IMR-90 (cell line): ENCODE measurements around the gene PODXL2. TPM values are rescaled to one million over a fixed set of nuclear protein-coding genes. Genes with fewer than 3 reads are reported as not detected.

Experiments
- CEBPB ChIP-seq: IDR thresholded peaks from 2 replicates; pipeline ENCODE4 v1.6.1; 2012; ENCODE audit warnings: low read depth, low read length, improper control_type of control experiment
- RCOR1 ChIP-seq: IDR thresholded peaks from 2 replicates; pipeline ENCODE4 v1.6.1; 2012; ENCODE audit warnings: mild to moderate bottlenecking, low read length, improper control_type of control experiment; ENCODE audit not compliant: insufficient replicate concordance
- polyA plus RNA-seq, 3 experiments: library from polyadenylated mRNA; depleted of rRNA; stranded (reverse); fragments of >200 nt; gene quantifications; 2 replicates each; pipeline ENCODE4 v1.2.3, GENCODE V29; 2012; ENCODE audit warnings: low replicate concordance in 1 of 3
- total RNA-seq: library from RNA; depleted of rRNA; stranded (reverse); fragments of >200 nt; gene quantifications from 2 replicates; pipeline ENCODE4 v1.2.3, GENCODE V29; 2012
- TF ChIP-seq, protein P1 (sequence below): conservative IDR thresholded peaks from 2 replicates; pipeline ENCODE4 v1.5.1; 2012; ENCODE audit warnings: mild to moderate bottlenecking, low read depth, low read length, improper control_type of control experiment

The PODXL2 gene
- total and polyA plus RNA-seq, 2 of the 4 experiments (the other 2 are of a cell fraction) = 1.6 to 5.4 TPM

DNA sequence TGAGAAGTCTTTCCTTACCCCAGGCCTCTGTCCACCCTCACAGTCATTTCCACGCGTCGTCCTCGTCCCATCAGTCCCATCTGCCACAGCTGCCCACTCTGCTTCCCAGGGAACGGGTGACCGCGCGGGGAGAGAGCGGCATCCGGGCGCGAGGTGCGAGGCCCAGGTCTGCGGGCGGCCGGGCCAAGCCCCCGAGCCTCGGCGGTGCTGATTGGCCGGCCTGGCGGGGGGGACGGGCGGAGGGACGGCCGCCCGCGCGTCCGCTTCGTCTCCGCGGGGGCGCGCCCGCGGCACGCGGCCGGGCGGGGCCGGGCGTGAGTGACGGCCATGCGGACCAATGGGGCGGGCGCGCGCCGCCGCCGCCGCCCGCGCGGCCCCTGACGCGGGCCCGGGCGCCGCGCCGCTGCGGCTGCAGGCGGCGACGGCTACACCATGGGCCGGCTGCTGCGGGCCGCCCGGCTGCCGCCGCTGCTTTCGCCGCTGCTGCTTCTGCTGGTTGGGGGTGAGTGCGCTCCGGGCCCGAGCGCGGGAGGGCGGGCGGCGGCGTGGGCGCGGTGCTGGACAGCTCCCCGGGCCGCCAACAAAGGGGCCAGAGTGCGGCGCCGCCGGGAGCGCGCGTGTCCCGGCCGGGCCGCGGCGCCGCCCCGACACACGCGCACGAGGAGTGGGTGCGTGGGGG is at the start of gene PODXL2 (continued):
- TF ChIP-seq CEBPB (no peak), RCOR1 (no peak)
- TF ChIP-seq, protein P1, sequence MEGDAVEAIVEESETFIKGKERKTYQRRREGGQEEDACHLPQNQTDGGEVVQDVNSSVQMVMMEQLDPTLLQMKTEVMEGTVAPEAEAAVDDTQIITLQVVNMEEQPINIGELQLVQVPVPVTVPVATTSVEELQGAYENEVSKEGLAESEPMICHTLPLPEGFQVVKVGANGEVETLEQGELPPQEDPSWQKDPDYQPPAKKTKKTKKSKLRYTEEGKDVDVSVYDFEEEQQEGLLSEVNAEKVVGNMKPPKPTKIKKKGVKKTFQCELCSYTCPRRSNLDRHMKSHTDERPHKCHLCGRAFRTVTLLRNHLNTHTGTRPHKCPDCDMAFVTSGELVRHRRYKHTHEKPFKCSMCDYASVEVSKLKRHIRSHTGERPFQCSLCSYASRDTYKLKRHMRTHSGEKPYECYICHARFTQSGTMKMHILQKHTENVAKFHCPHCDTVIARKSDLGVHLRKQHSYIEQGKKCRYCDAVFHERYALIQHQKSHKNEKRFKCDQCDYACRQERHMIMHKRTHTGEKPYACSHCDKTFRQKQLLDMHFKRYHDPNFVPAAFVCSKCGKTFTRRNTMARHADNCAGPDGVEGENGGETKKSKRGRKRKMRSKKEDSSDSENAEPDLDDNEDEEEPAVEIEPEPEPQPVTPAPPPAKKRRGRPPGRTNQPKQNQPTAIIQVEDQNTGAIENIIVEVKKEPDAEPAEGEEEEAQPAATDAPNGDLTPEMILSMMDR = 0 out of 2 replicates have a peak, but pooled peaks have one; percentile 3
